ENCODE measurements around the gene GALNT14.

Gene GALNT14

GRCh38 chr2:30968660-30969397, 169.4 kb downstream of the GALNT14 start:
- no peak for DNase-seq

- DNase-seq, result no peak
Observed at GRCh38 chr2:30966786-30967185, 171.5 kb downstream of the GALNT14 start.

GRCh38 chr2:30965022-30965531, 173.2 kb downstream of the GALNT14 start:
- DNase-seq, result no peak

GRCh38 chr2:30964334-30965005, 173.8 kb downstream of the GALNT14 start:
- no peak for DNase-seq

- no peak for DNase-seq
Observed at GRCh38 chr2:30963184-30963583, 175.1 kb downstream of the GALNT14 start.

GRCh38 chr2:30960213-30960612, 178.0 kb downstream of the GALNT14 start:
- DNase-seq, result no peak

- DNase-seq, result no peak
Observed at GRCh38 chr2:30959653-30960052, 178.6 kb downstream of the GALNT14 start.

GRCh38 chr2:30958918-30959265, 179.3 kb downstream of the GALNT14 start:
- DNase-seq, result no peak

GRCh38 chr2:30958193-30958917, 179.9 kb downstream of the GALNT14 start:
- no peak for DNase-seq

- DNase-seq, result no peak
Observed at GRCh38 chr2:30957591-30957990, 180.6 kb downstream of the GALNT14 start.

GRCh38 chr2:30956995-30957394, 181.2 kb downstream of the GALNT14 start:
- DNase-seq, result peak; percentile 49

GRCh38 chr2:30955516-30956132, 182.6 kb downstream of the GALNT14 start:
- no peak for DNase-seq

- no peak for DNase-seq
Observed at GRCh38 chr2:30950339-30950738, 187.9 kb downstream of the GALNT14 start.

- DNase-seq, result no peak
Observed at GRCh38 chr2:30949435-30949834, 188.8 kb downstream of the GALNT14 start.

- no peak for DNase-seq
Observed at GRCh38 chr2:30948857-30949256, 189.4 kb downstream of the GALNT14 start.

- DNase-seq, result no peak
Observed at GRCh38 chr2:30948130-30948529, 190.1 kb downstream of the GALNT14 start.

- no peak for DNase-seq
Observed at GRCh38 chr2:30947686-30948085, 190.6 kb downstream of the GALNT14 start.

GRCh38 chr2:30942419-30942818, 195.8 kb downstream of the GALNT14 start:
- DNase-seq, result no peak

GRCh38 chr2:30940839-30941238, 197.4 kb downstream of the GALNT14 start:
- no peak for DNase-seq

- DNase-seq, result no peak
Observed at GRCh38 chr2:30939364-30939763, 198.9 kb downstream of the GALNT14 start.

- no peak for DNase-seq
Observed at GRCh38 chr2:30938196-30938595, 200.0 kb downstream of the GALNT14 start.

GRCh38 chr2:30936977-30937376, 201.3 kb downstream of the GALNT14 start:
- DNase-seq, result no peak

GRCh38 chr2:30935795-30936194, 202.4 kb downstream of the GALNT14 start:
- no peak for DNase-seq

Measured in left hindlimb (tissue), 1 donor.